GM12892 (cell line): ENCODE results near the gene KANK4.

Experiments
- POLR2A ChIP-seq: IDR thresholded peaks from 2 replicates; pipeline ENCODE4 v1.6.1; 2011; ENCODE audit warnings: low read depth, low read length, control low read depth
- POLR2AphosphoS5 ChIP-seq: IDR thresholded peaks from 2 replicates; pipeline ENCODE4 v1.6.1; 2011; ENCODE audit warnings: low read depth, low read length, control low read depth
- TAF1 ChIP-seq: IDR thresholded peaks from 2 replicates; pipeline ENCODE4 v1.6.1; 2011; ENCODE audit warnings: low read depth, mild to moderate bottlenecking, control low read depth, low read length, borderline replicate concordance

DNA sequence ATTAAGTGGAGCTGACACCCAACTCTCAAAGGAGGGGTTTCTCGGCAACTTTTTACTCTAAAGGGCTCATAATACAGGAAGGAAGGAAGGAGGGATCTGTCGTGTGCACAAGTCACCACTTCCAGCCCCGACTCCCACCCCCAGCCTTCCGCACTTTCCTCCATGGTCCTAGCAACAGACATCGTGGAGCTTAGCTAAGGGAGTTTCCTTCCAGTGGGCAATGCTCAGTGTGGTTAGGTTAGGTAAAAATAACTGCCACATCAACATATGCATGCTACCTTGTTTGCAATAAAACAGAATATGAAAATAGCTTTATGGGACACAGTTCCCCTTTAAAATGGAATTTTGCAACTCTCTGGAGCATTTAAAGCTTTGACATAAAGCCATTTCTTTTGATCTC is 35.2 kb downstream of the KANK4 start:
- TF ChIP-seq POLR2A (no peak), POLR2AphosphoS5 (no peak), TAF1 (no peak)
